SK-N-SH treated with all-trans-retinoic acid at 6 μM for 48 hours (cell line): ENCODE data around the gene TAAR9.

Experiments
- ARNTL ChIP-seq: fragments of 450-650 bp; formaldehyde crosslinking; IDR thresholded peaks from 2 replicates; pipeline ENCODE4 v1.5.0; 2020; ENCODE audit warnings: low read depth, mild to moderate bottlenecking, moderate library complexity, borderline replicate concordance
- ZFP3 ChIP-seq: fragments of 250-450 bp; sonication (Bioruptor Pico); IDR thresholded peaks from 2 replicates; pipeline ENCODE4 v1.5.0; 2020; ENCODE audit warnings: mild to moderate bottlenecking, moderate library complexity
- TF ChIP-seq, protein P1 (sequence below): fragments of 250-450 bp; sonication (Bioruptor Pico); IDR thresholded peaks from 2 replicates; pipeline ENCODE4 v1.8.0; 2021; ENCODE audit warnings: low read depth, mild to moderate bottlenecking, moderate library complexity, borderline replicate concordance
- TF ChIP-seq, protein P2 (sequence below): fragments of 250-450 bp; sonication (Bioruptor Pico); IDR thresholded peaks from 2 replicates; pipeline ENCODE4 v1.8.0; 2020; ENCODE audit warnings: mild to moderate bottlenecking, moderate library complexity, borderline replicate concordance

DNA sequence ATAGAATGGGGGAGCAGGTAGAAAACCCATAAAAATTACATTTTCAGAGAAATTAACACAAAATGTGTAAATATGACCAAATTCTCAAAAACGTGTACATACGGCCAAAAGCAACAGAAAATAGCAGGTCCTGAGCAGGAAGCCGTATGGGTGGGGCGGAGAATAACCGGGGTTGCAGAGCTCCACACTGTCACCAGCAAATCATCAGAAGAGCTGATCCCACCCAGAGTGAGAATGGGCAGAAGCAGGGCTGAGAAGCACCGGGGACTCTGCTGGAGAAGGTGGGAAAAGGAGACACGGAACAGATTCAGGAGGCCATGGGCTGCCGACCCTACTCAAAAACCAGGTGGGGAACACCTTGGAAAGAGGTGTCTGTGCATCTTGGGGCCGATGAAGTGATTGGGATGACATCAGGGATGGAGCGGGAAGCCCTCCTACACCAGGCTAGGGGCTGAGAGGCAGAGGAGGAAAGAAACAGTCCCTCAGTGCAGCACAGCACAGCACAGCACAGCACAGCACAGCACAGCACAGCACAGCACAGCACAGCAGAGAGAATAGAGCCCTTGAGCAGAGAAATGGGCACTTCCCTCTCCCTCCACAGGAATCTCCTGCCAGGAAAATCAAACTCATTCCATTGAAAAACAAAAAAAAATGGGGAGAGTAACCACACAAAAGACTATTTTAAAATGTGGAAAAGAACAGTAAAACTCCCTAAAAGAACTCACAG is 47.4 kb upstream of the TAAR9 start:
- TF ChIP-seq ZFP3 (CRISPR knock-in tag): no peak
- TF ChIP-seq, protein P1, sequence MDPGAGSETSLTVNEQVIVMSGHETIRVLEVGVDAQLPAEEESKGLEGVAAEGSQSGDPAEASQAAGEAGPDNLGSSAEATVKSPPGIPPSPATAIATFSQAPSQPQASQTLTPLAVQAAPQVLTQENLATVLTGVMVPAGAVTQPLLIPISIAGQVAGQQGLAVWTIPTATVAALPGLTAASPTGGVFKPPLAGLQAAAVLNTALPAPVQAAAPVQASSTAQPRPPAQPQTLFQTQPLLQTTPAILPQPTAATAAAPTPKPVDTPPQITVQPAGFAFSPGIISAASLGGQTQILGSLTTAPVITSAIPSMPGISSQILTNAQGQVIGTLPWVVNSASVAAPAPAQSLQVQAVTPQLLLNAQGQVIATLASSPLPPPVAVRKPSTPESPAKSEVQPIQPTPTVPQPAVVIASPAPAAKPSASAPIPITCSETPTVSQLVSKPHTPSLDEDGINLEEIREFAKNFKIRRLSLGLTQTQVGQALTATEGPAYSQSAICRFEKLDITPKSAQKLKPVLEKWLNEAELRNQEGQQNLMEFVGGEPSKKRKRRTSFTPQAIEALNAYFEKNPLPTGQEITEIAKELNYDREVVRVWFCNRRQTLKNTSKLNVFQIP: no peak
- TF ChIP-seq ARNTL (CRISPR knock-in tag): no peak
- TF ChIP-seq, protein P2, sequence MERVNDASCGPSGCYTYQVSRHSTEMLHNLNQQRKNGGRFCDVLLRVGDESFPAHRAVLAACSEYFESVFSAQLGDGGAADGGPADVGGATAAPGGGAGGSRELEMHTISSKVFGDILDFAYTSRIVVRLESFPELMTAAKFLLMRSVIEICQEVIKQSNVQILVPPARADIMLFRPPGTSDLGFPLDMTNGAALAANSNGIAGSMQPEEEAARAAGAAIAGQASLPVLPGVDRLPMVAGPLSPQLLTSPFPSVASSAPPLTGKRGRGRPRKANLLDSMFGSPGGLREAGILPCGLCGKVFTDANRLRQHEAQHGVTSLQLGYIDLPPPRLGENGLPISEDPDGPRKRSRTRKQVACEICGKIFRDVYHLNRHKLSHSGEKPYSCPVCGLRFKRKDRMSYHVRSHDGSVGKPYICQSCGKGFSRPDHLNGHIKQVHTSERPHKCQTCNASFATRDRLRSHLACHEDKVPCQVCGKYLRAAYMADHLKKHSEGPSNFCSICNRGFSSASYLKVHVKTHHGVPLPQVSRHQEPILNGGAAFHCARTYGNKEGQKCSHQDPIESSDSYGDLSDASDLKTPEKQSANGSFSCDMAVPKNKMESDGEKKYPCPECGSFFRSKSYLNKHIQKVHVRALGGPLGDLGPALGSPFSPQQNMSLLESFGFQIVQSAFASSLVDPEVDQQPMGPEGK (CRISPR knock-in tag): no peak
